ENCODE measurements around the gene BPHL. TPM values are rescaled to one million over a fixed set of nuclear protein-coding genes. Genes with fewer than 3 reads are reported as not detected.
"Not testable (repeated sequence)": the region's sequence is repeated elsewhere in the genome, so short reads cannot be mapped to it uniquely, and the experiment has no call there.

Gene BPHL
- total and polyA plus RNA-seq, 2 donors from 2014 or later: 28.9 to 94.1 TPM

GRCh38 chr6:3147914-3148757, 29.6 kb downstream of the BPHL start:
- no peak overlapping the region for H3K27ac ChIP-seq (ENCODE audit: low read depth in 2 of 2, low read length in 2 of 2)
- H3K27me3 ChIP-seq (ENCODE audit: control insufficient read depth, insufficient read depth, low read length): no peaks in the 10 kb centered on the region
- H3K9me3 ChIP-seq (ENCODE audit: control insufficient read depth in 2 of 3, insufficient read depth in 1 of 3, low read length in 3 of 3): no peaks in the 10 kb centered on the region
- no peak overlapping the region for H3K4me3 ChIP-seq (ENCODE audit: low read length in 3 of 3)
- intact Hi-C loops (cut with DNase I): no loop called here
- no peak for DNase-seq
- no peak overlapping the region for H3K9ac ChIP-seq (ENCODE audit: low read length in 3 of 3)
- H3K4me1 ChIP-seq (ENCODE audit: control insufficient read depth in 2 of 3, insufficient read depth in 2 of 3, low read depth in 1 of 3, low read length in 3 of 3): no peaks in the 10 kb centered on the region
- FAIRE-seq: no peak
- peaks cover 0 to 20% (median 10%) of the 10 kb centered on the region in 3 donors for H3K36me3 ChIP-seq (ENCODE audit: control insufficient read depth in 2 of 3, insufficient read depth in 3 of 3, low read length in 3 of 3)
- TF ChIP-seq, protein P1, sequence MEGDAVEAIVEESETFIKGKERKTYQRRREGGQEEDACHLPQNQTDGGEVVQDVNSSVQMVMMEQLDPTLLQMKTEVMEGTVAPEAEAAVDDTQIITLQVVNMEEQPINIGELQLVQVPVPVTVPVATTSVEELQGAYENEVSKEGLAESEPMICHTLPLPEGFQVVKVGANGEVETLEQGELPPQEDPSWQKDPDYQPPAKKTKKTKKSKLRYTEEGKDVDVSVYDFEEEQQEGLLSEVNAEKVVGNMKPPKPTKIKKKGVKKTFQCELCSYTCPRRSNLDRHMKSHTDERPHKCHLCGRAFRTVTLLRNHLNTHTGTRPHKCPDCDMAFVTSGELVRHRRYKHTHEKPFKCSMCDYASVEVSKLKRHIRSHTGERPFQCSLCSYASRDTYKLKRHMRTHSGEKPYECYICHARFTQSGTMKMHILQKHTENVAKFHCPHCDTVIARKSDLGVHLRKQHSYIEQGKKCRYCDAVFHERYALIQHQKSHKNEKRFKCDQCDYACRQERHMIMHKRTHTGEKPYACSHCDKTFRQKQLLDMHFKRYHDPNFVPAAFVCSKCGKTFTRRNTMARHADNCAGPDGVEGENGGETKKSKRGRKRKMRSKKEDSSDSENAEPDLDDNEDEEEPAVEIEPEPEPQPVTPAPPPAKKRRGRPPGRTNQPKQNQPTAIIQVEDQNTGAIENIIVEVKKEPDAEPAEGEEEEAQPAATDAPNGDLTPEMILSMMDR (IDR thresholded peaks at IDR 0.05; ENCODE audit: borderline replicate concordance, extremely low read depth, insufficient read depth): no peak

DNA sequence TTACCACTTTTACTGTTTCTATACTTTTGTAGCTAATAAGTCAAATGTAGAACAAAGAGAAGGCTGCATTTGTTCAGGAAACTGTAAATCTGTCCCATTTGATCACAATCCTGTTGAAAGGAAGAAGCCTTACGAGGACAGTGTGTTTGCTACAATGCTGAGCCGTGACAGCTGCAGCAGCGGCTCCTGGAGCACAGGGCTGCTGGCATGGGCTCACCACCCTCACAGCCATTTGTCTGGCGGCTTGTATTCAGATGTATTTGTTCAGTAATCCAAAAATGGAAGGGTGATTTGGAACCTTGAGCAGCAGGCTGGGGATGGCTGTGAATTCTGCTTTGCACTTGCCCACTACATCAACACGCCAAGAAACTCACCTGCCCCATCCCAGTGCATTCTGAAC, 33.2 kb downstream of the BPHL start:
- DNase-seq: peak in 1 of 5 donors; percentile 43
- peaks cover 0 to 18% (median 6%) of the 10 kb centered on the region in 3 donors for H3K36me3 ChIP-seq (ENCODE audit: control insufficient read depth in 2 of 3, insufficient read depth in 3 of 3, low read length in 3 of 3)

GRCh38 chr6:3152689-3153088, 34.2 kb downstream of the BPHL start:
- intact Hi-C loops (cut with DNase I): no loop called here
- Histone ChIP-seq H3K9ac (ENCODE audit: low read length in 3 of 3) (no peak overlapping the region), H3K27ac (ENCODE audit: low read depth in 2 of 2, low read length in 2 of 2) (no peak overlapping the region), H3K27me3 (ENCODE audit: control insufficient read depth, insufficient read depth, low read length) (no peaks in the 10 kb centered on the region), H3K36me3 (ENCODE audit: control insufficient read depth in 2 of 3, insufficient read depth in 3 of 3, low read length in 3 of 3) (peaks cover 0 to 16% (median 5%) of the 10 kb centered on the region in 3 donors), H3K4me1 (ENCODE audit: control insufficient read depth in 2 of 3, insufficient read depth in 2 of 3, low read depth in 1 of 3, low read length in 3 of 3) (peaks cover 0 to 2% (median 0%) of the 10 kb centered on the region in 3 donors), H3K9me3 (ENCODE audit: control insufficient read depth in 2 of 3, insufficient read depth in 1 of 3, low read length in 3 of 3) (no peaks in the 10 kb centered on the region), H3K4me3 (ENCODE audit: low read length in 3 of 3) (no peak overlapping the region)
- DNase-seq (no peak), FAIRE-seq (no peak)
- TF ChIP-seq, protein P1 (IDR thresholded peaks at IDR 0.05; ENCODE audit: borderline replicate concordance, extremely low read depth, insufficient read depth): no peak

More for the DNA sequence above, 33.2 kb downstream of the BPHL start:
- TF ChIP-seq, protein P1 (IDR thresholded peaks at IDR 0.05; ENCODE audit: borderline replicate concordance, extremely low read depth, insufficient read depth): no peak
- intact Hi-C loops (cut with DNase I): no loop called here
- H3K4me1 ChIP-seq (ENCODE audit: control insufficient read depth in 2 of 3, insufficient read depth in 2 of 3, low read depth in 1 of 3, low read length in 3 of 3): peaks cover 0 to 2% (median 0%) of the 10 kb centered on the region in 3 donors
- H3K9me3 ChIP-seq (ENCODE audit: control insufficient read depth in 2 of 3, insufficient read depth in 1 of 3, low read length in 3 of 3): no peaks in the 10 kb centered on the region
- H3K9ac ChIP-seq (ENCODE audit: low read length in 3 of 3): no peak overlapping the region
- no peaks in the 10 kb centered on the region for H3K27me3 ChIP-seq (ENCODE audit: control insufficient read depth, insufficient read depth, low read length)
- no peak overlapping the region for H3K27ac ChIP-seq (ENCODE audit: low read depth in 2 of 2, low read length in 2 of 2)
- no peak overlapping the region for H3K4me3 ChIP-seq (ENCODE audit: low read length in 3 of 3)
- FAIRE-seq: no peak

DNA sequence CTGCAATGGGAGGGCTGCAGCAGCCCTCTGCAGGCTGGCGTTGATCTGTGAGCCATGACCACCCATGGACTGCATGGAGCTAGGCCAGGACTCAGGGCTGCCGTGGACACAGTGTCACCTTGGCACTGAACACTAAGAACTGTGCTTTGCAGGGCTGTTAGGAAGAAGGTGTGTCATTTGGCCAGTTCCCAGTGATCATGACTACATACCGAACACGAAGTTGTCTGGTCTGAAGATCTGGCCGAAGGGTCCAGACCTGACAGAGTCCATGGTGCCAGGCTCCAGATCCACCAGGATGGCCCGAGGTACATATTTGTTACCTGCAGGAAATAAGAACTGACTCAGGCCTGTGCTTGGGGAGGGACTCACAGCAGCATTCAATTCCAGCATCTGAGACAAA, 36.9 kb downstream of the BPHL start:
- DNase-seq; H3K9ac ChIP-seq (ENCODE audit: low read length in 3 of 3); H3K4me1 ChIP-seq (ENCODE audit: control insufficient read depth in 2 of 3, insufficient read depth in 2 of 3, low read depth in 1 of 3, low read length in 3 of 3); FAIRE-seq; H3K4me3 ChIP-seq (ENCODE audit: low read length in 3 of 3); H3K27me3 ChIP-seq (ENCODE audit: control insufficient read depth, insufficient read depth, low read length); H3K9me3 ChIP-seq (ENCODE audit: control insufficient read depth in 2 of 3, insufficient read depth in 1 of 3, low read length in 3 of 3); intact Hi-C loops (cut with DNase I); H3K36me3 ChIP-seq (ENCODE audit: control insufficient read depth in 2 of 3, insufficient read depth in 3 of 3, low read length in 3 of 3): not testable (repeated sequence)
- peak overlapping the region in 1 of 2 donors; percentile 29 for H3K27ac ChIP-seq (ENCODE audit: low read depth in 2 of 2, low read length in 2 of 2)

DNA sequence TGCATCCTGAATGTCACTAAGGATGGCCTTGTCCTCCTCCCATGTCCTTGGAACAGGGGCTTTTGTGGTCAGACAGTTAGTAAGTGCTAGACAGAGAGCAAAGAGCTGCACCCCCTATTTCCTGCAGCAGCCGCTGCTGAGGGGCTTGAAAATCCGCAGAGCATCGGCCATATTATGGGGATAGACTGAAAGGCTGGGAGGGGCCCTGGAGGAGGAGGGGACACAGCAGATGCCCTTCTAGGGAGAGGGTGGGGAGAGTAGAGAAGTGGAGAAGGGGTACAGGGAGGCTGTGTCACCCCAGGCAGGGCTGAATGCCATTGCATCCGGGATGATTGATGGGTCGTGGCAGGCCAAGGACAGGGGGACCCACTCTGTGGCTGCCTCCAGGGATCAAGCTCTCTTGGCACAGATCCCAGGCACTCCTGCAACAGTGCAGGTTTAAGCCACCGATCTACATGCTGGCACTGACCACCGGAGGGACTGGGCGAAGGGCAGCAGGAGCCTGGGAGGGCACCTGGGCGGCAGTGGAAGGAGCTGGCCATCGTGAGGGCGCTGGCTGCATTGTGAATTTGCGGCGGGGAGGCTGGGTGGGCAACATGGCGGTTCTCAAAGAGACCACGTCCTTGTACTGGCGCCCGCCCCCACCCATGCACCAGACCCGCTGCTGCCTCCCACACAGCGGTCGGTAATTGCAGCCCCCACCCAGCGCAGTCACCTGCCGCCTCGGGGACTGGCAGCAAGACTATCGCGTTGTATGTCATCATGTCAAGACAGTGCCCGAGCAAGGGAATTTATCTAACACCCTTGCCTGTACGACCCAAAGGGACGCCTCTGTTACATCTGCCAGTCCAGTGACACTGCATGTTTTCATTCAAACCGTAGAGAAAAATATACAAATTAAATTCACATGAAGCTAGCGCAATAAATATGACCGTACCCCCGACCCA, 37.9 kb downstream of the BPHL start:
- H3K36me3 ChIP-seq (ENCODE audit: control insufficient read depth in 2 of 3, insufficient read depth in 3 of 3, low read length in 3 of 3); intact Hi-C loops (cut with DNase I); H3K27me3 ChIP-seq (ENCODE audit: control insufficient read depth, insufficient read depth, low read length); FAIRE-seq; H3K4me1 ChIP-seq (ENCODE audit: control insufficient read depth in 2 of 3, insufficient read depth in 2 of 3, low read depth in 1 of 3, low read length in 3 of 3); H3K9me3 ChIP-seq (ENCODE audit: control insufficient read depth in 2 of 3, insufficient read depth in 1 of 3, low read length in 3 of 3): not testable (repeated sequence)
- H3K4me3 ChIP-seq (ENCODE audit: low read length in 3 of 3): peak overlapping the region; percentile 69 to 95 (median 84)
- DNase-seq: peak; percentile 45 to 79 (median 57)
- peak overlapping the region in 1 of 2 donors; percentile 23 for H3K27ac ChIP-seq (ENCODE audit: low read depth in 2 of 2, low read length in 2 of 2)
- peak overlapping the region; percentile 43 to 81 (median 80) for H3K9ac ChIP-seq (ENCODE audit: low read length in 3 of 3)

Measured in kidney (tissue), 14 donors.